SJCRH30 (cell line): ENCODE data around the gene MEGF10. TPM values are rescaled to one million over a fixed set of nuclear protein-coding genes. Genes with fewer than 3 reads are reported as not detected.

Source experiments
- DNase-seq, 2 experiments: peaks; one replicate each; pipeline ENCODE4 v3.0.0-alpha.2; 2015 to 2020
- H3K27ac ChIP-seq: fragments of 250-450 bp; sonication (Bioruptor Pico); 2 replicates; pipeline ENCODE4 v1.5.1; 2020; ENCODE audit warnings: mild to moderate bottlenecking, moderate library complexity
- H3K27me3 ChIP-seq: fragments of 250-450 bp; sonication (Bioruptor Pico); 2 replicates; pipeline ENCODE4 v1.5.1; 2020; ENCODE audit warnings: mild to moderate bottlenecking, moderate library complexity
- H3K36me3 ChIP-seq: fragments of 250-450 bp; sonication (Bioruptor Pico); 2 replicates; pipeline ENCODE4 v1.5.1; 2020; ENCODE audit warnings: mild to moderate bottlenecking, moderate library complexity
- H3K4me1 ChIP-seq: fragments of 250-450 bp; sonication (Bioruptor Pico); 2 replicates; pipeline ENCODE4 v1.5.1; 2020; ENCODE audit warnings: mild to moderate bottlenecking, moderate library complexity
- H3K4me3 ChIP-seq: fragments of 250-450 bp; sonication (Bioruptor Pico); 2 replicates; pipeline ENCODE4 v1.5.1; 2020; ENCODE audit warnings: mild to moderate bottlenecking, moderate library complexity
- H3K9me3 ChIP-seq: fragments of 250-450 bp; sonication (Bioruptor Pico); replicated peaks from 2 replicates; pipeline ENCODE4 v1.5.1; 2020; ENCODE audit warnings: mild to moderate bottlenecking, moderate library complexity
- total RNA-seq: library from RNA; depleted of rRNA; stranded (reverse); fragments of >200 nt; shearing (Covaris generic); gene quantifications from 2 replicates; pipeline ENCODE4 v1.2.3, GENCODE V29; 2014; rRNA removed

The MEGF10 gene
- total RNA-seq, 1 experiment from 2014 or later, result 77.9 TPM

GRCh38 chr5:127452626-127453025, 162.0 kb downstream of the MEGF10 start:
- Histone ChIP-seq H3K27me3 (no peaks in the 10 kb centered on the region), H3K27ac (no peak overlapping the region), H3K9me3 (no peaks in the 10 kb centered on the region), H3K36me3 (peaks cover 83% of the 10 kb centered on the region), H3K4me1 (no peaks in the 10 kb centered on the region), H3K4me3 (no peak overlapping the region)
- DNase-seq, result no peak

GRCh38 chr5:127471211-127471610, 180.6 kb downstream of the MEGF10 start:
- Histone ChIP-seq H3K36me3 (no peaks in the 10 kb centered on the region; the same call in 1 of the 2 replicates), H3K27ac (no peak overlapping the region), H3K4me1 (no peaks in the 10 kb centered on the region), H3K27me3 (no peaks in the 10 kb centered on the region), H3K9me3 (no peaks in the 10 kb centered on the region), H3K4me3 (no peak overlapping the region)
- DNase-seq, result no peak

DNA sequence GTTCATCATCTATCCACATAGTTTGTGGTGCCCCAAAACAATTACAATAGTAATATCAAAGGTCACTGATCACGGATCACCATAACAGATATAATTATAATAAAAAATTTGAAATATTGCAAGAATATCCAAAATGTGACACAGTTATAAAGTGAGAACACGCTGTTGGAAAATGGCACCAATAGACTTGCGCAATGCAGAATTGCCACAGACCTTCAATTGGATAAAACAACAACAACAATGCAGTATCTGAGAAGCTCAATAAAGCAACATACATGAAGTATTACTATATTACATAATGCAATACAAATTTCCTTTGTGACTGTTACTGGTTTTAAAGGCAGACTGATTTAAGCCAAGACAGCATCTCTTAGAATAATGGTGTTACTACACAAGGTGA, 182.1 kb downstream of the MEGF10 start:
- no peak for DNase-seq
- H3K4me3 ChIP-seq, result no peak overlapping the region
- H3K27ac ChIP-seq, result no peak overlapping the region
- no peaks in the 10 kb centered on the region for H3K4me1 ChIP-seq
- H3K36me3 ChIP-seq, result no peaks in the 10 kb centered on the region; the same call in 1 of the 2 replicates
- H3K27me3 ChIP-seq, result no peaks in the 10 kb centered on the region
- H3K9me3 ChIP-seq, result 0 out of 2 replicates have a peak, but pooled peaks cover 3% of the 10 kb centered on the region

DNA sequence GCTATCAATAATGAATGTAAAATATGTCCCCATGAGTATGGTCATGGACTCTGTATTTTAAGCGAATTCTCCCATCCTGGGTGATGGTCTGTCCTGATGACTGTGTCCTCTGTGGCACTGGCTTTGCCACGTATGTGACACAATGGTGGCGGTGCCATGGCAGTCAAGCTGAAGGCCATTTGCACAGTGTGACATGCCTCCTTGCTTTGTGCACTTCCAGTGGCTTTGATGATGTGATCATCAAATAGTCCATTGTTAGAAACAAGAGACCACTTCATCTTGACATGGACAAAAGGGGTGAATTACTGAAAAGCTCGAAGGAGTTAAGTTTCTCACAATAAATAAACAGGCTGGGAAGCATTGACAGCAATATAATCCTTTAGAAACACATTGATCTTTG, 195.9 kb downstream of the MEGF10 start:
- Histone ChIP-seq H3K27me3 (no peaks in the 10 kb centered on the region), H3K9me3 (no peaks in the 10 kb centered on the region), H3K4me3 (no peak overlapping the region), H3K36me3 (peaks cover 3% of the 10 kb centered on the region; the same call in 1 of the 2 replicates), H3K4me1 (no peaks in the 10 kb centered on the region), H3K27ac (no peak overlapping the region)
- DNase-seq, result no peak

DNA sequence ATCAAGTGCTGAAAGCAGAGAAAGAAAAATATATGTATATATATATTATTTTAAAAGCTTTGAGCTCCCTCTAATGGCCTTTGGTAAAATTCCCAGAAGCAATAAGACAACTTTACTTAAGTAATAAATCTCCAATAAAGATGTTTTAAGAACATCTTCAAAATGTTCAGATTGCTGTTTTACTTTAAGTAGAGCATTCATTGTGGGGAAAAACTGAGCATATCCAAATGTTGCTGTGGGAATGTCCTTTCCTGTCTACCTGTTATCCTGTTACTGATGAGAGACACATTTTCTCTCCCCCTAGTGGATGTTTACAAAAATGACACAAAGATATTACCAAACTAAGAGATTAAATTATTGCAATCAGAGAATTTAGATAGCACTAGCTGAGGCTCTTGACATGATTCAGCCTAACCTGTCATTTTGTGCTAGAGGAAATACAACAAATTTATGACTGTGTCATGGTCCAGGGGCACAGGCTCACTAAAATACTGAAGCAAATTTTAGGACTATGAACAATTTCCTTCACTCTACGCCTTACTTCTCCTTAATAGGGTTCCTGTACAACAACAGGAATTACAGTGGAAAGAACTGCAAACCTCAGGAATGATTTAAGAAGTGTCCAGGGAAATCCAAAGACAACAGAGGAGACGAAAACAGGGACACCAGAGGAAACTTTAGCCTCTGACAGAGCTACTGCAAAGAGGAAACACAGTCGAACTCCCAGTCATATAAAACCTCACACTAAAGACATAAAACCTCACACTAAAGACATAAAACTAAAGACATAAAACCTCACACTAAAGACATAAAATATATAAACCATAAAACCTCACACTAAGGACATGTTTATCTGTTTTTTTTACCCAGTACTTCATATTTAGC, 202.5 kb downstream of the MEGF10 start:
- no peak overlapping the region for H3K27ac ChIP-seq
- H3K4me3 ChIP-seq, result no peak overlapping the region
- no peaks in the 10 kb centered on the region for H3K36me3 ChIP-seq
- H3K4me1 ChIP-seq, result no peaks in the 10 kb centered on the region
- no peaks in the 10 kb centered on the region for H3K27me3 ChIP-seq
- peak in 1 of 2 experiments; percentile 81 for DNase-seq
- H3K9me3 ChIP-seq, result no peaks in the 10 kb centered on the region

GRCh38 chr5:127498548-127498947, 208.0 kb downstream of the MEGF10 start:
- no peaks in the 10 kb centered on the region for H3K36me3 ChIP-seq
- H3K27ac ChIP-seq, result no peak overlapping the region
- H3K9me3 ChIP-seq, result no peaks in the 10 kb centered on the region
- H3K4me3 ChIP-seq, result no peak overlapping the region
- H3K4me1 ChIP-seq, result no peaks in the 10 kb centered on the region
- no peak for DNase-seq
- H3K27me3 ChIP-seq, result no peaks in the 10 kb centered on the region

- Histone ChIP-seq H3K27ac (no peak overlapping the region), H3K4me3 (no peak overlapping the region), H3K27me3 (peaks cover 4% of the 10 kb centered on the region; the same call in 1 of the 2 replicates), H3K36me3 (no peaks in the 10 kb centered on the region), H3K9me3 (no peaks in the 10 kb centered on the region), H3K4me1 (no peaks in the 10 kb centered on the region)
- no peak for DNase-seq
Measured at GRCh38 chr5:127505905-127506304, 215.3 kb downstream of the MEGF10 start.

GRCh38 chr5:127506616-127507015, 216.0 kb downstream of the MEGF10 start:
- H3K27ac ChIP-seq, result no peak overlapping the region
- H3K36me3 ChIP-seq, result no peaks in the 10 kb centered on the region
- no peak overlapping the region for H3K4me3 ChIP-seq
- H3K9me3 ChIP-seq, result no peaks in the 10 kb centered on the region
- no peaks in the 10 kb centered on the region for H3K4me1 ChIP-seq
- DNase-seq, result no peak
- H3K27me3 ChIP-seq, result peaks cover 4% of the 10 kb centered on the region; the same call in 1 of the 2 replicates

DNA sequence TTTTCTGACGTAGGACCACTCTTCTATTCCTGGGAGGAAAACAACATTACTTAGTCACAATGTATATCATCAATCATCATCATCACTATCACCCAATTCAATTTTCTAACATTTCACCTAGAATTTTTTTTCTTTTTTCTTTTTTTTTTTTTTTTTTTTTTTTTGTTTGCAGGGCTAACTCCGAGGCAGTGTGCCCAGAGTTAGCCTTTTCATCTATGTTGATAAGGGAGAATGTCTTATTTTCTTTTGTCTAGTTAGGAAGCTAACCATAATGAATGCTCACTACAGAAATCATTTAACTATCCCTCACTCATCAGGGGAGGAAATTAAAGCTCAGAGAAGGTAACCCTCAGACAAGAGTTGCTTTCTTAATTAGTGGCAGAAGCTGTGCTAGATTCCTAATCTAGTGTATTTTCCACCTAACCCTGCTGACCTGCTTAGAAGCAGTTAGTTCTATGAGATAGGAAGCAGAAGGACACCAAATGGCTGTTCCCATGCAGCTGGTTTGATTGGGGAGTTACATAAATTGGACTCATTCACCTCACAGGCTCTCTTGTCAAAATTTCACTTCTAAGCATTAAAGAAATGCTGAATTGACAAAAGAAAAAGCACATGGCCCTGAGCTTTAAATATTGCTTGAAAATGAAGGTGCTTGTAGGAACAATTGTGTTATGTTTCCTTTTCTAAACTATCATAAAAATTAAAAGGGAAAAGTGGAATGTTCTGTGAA, 218.2 kb downstream of the MEGF10 start:
- no peak overlapping the region for H3K27ac ChIP-seq
- no peaks in the 10 kb centered on the region for H3K9me3 ChIP-seq
- peaks cover 4% of the 10 kb centered on the region; the same call in 1 of the 2 replicates for H3K27me3 ChIP-seq
- no peaks in the 10 kb centered on the region for H3K36me3 ChIP-seq
- H3K4me3 ChIP-seq, result no peak overlapping the region
- no peaks in the 10 kb centered on the region for H3K4me1 ChIP-seq
- no peak for DNase-seq

Other genes starting within 250 kb of the MEGF10 start
- 6.8 and 8.4 TPM in 2 replicates for gene C5orf63, start 217.3 kb upstream of the MEGF10 start, total RNA-seq
- 57.9 and 65.8 TPM in 2 replicates for gene PRRC1, start 226.8 kb downstream of the MEGF10 start, total RNA-seq